ENCODE data around the gene HAL.

HAL gene

DNA sequence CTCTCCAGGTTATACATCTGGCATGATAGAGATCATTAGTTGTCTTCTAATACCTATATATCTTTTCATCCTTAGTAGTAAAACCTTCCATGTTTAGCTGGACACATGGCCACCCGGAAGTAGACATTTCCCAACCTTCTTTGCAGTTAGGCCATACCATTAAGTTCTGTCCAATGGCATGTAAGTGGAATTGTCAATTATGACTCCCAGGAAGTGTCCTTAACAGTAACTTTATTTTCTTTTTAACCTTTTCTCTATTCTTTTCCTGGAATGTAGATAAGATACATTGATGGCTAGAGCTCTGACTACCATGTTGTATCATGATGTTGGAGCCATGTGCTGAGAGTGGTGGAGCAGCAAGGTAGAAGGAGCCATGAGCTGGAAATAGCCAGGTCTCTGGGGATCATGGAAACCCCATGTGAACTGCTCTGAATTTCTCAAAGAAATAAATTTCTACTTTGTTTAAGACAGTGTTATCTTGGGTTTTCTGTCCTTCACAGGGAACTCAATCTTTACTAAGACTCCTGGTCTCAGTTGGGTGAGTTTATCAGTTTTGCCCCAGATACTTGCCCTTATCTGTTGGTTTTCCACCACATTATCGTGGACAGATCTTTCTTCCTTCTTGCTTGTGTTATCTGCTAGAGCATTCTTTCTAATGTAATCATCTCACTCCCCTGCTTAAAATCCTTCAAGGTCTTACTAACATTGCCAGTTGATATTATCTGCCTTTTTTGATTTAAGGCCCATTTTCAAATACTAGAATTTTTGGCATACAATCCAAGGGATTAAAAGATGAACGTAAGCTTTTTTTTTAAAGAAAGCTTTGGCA is 44.4 kb upstream of the HAL start:
- no peak for TF ChIP-seq POLR2A (IDR thresholded peaks at IDR 0.05; ENCODE audit: extremely low read depth, insufficient read length)
- no peak for TF ChIP-seq MYC (IDR thresholded peaks at IDR 0.05; ENCODE audit: low read depth, low read length)
- TF ChIP-seq CTCF (IDR thresholded peaks at IDR 0.05; ENCODE audit: low read depth, low read length) = no peak
- no peak overlapping the region for H3K4me3 ChIP-seq (ENCODE audit: low read depth, low read length)
- DNase-seq (ENCODE audit: low read depth) = no peak

GRCh38 chr12:96039516-96039915 is 43.4 kb upstream of the HAL start:
- no peak overlapping the region for H3K4me3 ChIP-seq (ENCODE audit: low read depth, low read length)
- no peak for DNase-seq (ENCODE audit: low read depth)
- TF ChIP-seq MYC (IDR thresholded peaks at IDR 0.05; ENCODE audit: low read depth, low read length) (no peak), POLR2A (IDR thresholded peaks at IDR 0.05; ENCODE audit: extremely low read depth, insufficient read length) (no peak), CTCF (IDR thresholded peaks at IDR 0.05; ENCODE audit: low read depth, low read length) (no peak)
- TF ChIP-seq, protein P1, sequence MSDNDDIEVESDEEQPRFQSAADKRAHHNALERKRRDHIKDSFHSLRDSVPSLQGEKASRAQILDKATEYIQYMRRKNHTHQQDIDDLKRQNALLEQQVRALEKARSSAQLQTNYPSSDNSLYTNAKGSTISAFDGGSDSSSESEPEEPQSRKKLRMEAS (IDR thresholded peaks at IDR 0.05; ENCODE audit: low read depth, low read length) = no peak

DNA sequence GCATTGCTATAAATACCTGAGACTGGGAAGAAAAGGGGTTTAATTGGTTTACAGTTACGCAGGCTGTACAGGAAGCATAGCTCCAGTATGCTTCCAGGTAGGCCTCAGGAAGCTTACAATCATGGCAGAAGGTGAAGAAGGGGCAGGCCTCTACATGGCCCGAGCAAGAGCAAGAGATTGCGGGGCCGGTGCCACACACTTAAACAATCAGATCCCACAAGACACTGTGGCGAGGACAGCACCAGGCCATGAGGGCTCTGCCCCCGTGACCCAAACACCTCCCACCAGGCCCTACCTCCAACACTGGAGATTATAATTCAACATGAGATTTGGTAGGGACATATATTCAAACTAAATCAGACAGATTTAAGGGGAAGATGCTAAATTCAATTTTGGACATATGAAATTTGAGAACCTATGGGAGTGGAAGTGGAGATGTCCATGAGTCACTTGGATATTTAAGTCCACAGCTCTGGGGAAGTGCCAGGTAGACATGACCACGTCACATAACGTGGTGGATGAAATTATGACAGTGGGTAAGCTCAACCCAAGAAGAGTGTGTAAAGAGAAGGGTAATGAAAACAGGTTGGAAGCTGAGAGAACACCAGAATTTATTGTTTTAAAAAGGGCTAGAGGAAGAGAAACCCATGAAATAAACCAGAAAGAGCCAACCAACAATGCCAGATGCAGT is 40.8 kb upstream of the HAL start:
- H3K4me3 ChIP-seq (ENCODE audit: low read depth, low read length) = no peak overlapping the region
- DNase-seq (ENCODE audit: low read depth) = peak; percentile 20
- TF ChIP-seq, protein P1 (IDR thresholded peaks at IDR 0.05; ENCODE audit: low read depth, low read length) = no peak
- no peak for TF ChIP-seq POLR2A (IDR thresholded peaks at IDR 0.05; ENCODE audit: extremely low read depth, insufficient read length)
- TF ChIP-seq MYC (IDR thresholded peaks at IDR 0.05; ENCODE audit: low read depth, low read length) = no peak

DNA sequence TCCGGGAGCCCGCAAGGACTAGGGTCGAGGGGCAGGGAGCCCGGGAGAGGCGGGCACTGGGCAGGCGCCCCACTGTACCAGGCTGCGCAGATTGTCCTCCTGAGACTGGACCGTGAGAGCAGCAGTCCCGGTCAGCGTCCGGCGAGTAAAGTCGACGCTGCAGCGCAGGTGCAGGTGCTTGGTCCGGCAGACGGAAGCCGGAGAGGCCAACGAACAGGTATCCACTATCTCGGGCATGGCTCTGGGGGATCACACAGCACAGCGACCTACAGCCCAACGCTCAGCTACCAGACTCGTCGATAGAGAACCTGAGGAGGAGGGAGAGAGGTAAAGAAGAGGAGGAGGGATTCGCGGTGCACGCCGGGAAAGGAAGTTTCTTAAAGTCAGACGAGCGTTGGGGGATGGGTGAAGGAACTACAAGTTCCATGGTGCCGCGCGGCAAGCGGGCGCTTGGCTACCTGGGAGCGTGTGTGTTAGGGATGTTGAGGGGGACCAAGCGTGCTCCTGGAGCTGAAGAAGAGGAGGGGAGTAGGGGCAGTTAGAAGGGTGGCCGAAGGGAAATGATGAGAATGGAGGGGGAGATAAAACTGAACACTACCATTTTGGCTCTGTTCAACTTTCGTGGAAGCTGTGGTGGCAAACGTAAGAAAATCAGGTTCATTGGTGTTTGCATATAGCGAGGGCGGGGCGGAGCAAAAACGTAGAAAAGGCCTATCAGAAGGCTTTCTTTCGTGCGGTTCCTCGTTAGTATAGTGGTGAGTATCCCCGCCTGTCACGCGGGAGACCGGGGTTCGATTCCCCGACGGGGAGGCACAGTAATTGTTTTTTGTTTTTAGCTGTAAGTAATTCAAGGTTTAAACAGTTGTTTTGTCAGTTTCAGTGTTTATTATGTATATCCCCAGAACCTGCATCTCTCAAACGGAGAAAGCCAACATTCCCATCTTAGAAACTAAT is 39.4 kb upstream of the HAL start, which contains the start of gene LTA4H:
TSS of gene LTA4H (minus strand) at position 305 of the 954 bp plus-strand sequence. CDS start at position 237, 68 bp downstream.
- TF ChIP-seq POLR2A (IDR thresholded peaks at IDR 0.05; ENCODE audit: extremely low read depth, insufficient read length) = peak; percentile 66
- TF ChIP-seq, protein P1 (IDR thresholded peaks at IDR 0.05; ENCODE audit: low read depth, low read length) = peak; percentile 62
- no peak for TF ChIP-seq CTCF (IDR thresholded peaks at IDR 0.05; ENCODE audit: low read depth, low read length)
- peak; percentile 90 for TF ChIP-seq MYC (IDR thresholded peaks at IDR 0.05; ENCODE audit: low read depth, low read length)
- DNase-seq (ENCODE audit: low read depth) = peak; percentile 100
- H3K4me3 ChIP-seq (ENCODE audit: low read depth, low read length) = peak within 1 kb of the TSS; percentile 87

- DNase-seq (ENCODE audit: low read depth) = peak; percentile 32
- H3K4me3 ChIP-seq (ENCODE audit: low read depth, low read length) = peak overlapping the region; percentile 87
- no peak for TF ChIP-seq POLR2A (IDR thresholded peaks at IDR 0.05; ENCODE audit: extremely low read depth, insufficient read length)
- TF ChIP-seq CTCF (IDR thresholded peaks at IDR 0.05; ENCODE audit: low read depth, low read length) = no peak
- TF ChIP-seq, protein P1 (IDR thresholded peaks at IDR 0.05; ENCODE audit: low read depth, low read length) = no peak
- no peak for TF ChIP-seq MYC (IDR thresholded peaks at IDR 0.05; ENCODE audit: low read depth, low read length)
These were observed 38.6 kb upstream of the HAL start for GRCh38 chr12:96034621-96035282.
